Activated CD4-positive, alpha-beta T cell treated with anti-CD3 and anti-CD28 coated beads, Interleukin-2, amount 50 U/mL, for 48 hours (primary cell): ENCODE data around the gene TCAF2.
"Not testable (repeated sequence)": the region's sequence is repeated elsewhere in the genome, so short reads cannot be mapped to it uniquely, and the experiment has no call there.

ENCODE experiments used
- DNase-seq, 2 experiments: peaks; one replicate each; pipeline ENCODE4 v3.0.0-alpha.2; 2020

TCAF2 gene

DNA sequence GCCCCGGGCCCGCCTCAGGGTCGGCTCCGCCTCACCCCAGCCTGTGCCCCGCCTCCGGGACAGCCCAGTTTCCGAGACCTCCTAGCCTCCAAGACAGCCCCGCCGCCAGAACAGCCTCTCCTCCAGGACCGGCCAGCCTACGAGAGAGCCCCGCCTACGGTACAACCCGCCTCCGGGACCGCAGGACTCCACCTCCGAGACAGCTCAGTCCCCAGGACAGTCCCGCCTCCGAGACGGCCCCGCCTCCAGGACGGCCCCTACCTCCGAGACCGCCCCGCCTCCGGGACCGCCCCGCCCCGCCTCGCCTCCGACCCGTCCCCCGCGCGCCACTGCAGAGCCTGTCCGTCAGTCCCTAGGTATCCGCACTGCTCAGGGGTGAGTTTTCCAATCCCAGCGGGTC, at the start of gene TCAF2:
Gene TCAF2 (plus strand): TSS at position 329 of the 400 bp plus-strand sequence.
- DNase-seq, result peak; percentile 84 to 86

DNA sequence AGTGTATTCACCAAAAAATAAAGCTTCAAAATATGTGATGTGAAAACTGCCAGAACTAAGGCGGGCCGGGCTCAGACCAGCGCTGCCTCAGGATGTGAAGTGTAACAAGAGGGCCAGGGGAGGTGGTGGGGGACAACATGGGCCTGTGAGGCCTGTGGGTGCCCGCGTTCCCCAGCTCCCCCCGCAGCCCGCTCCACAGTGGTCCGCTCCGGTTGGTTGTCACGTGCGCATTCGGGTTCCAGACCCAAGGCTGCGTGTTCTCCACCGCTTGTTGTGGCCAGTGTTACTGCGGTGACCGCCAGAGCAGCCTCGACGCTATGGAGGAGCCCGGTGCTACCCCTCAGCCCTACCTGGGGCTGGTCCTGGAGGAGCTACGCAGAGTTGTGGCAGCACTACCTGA, 49.3 kb upstream of the TCAF2 start, which contains the start of gene CTAGE15:
Gene CTAGE15 (plus strand): TSS at position 301 of the 400 bp plus-strand sequence. CDS start 17 bp downstream, at position 318.
- not testable (repeated sequence) for DNase-seq

DNA sequence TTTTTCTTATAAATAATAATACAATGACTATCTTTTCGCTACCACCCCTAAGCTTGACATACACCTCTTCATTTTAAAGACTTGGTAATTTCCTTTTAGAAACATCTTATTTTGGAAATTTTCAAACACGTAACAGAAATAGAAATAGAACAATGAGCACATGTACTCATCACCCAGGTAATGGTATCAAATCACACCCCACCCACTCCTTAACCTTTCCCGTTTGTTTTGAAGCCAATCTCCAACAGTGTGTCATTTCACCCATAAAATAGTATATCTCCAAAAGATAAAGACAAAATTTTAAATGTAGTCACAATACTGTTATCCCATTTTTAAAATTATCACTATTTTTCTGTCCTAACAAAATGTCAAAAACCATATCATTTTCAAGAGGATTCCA, 32.6 kb upstream of the TCAF2 start:
- not testable (repeated sequence) for DNase-seq

DNA sequence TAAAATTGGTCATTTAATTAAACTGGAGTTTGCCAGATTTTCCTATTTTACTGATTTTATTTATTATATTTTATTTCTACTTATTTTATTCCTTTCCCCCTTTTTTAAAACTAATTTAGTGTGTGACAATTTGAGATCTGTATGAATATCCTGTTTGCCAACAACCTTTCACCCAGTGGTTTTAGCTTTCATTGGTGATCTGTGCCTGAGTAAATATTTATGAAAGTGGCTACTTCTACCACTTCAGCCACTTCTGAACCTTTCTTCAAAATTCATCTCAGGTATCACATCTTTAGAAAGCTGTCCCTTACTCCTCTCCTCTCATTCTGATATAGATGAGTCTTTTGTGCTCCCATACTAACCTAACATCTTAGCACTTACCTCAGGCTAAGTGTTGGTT, 30.9 kb upstream of the TCAF2 start:
- DNase-seq, result not testable (repeated sequence)

DNA sequence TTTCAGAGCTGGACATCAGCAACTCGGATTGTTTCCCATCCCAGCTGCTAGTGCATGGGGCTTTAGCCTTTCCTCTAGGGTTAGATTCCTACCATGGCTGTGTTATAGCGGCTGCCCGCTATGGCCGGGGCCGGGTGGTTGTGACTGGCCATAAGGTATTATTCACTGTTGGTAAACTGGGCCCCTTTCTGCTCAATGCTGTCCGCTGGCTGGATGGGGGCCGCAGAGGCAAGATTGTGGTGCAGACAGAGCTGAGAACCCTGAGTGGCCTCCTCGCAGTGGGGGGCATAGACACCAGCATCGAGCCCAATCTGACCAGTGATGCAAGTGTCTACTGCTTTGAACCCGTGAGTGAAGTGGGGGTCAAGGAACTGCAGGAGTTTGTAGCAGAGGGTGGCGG, 22.7 kb upstream of the TCAF2 start:
- DNase-seq, result not testable (repeated sequence)

DNA sequence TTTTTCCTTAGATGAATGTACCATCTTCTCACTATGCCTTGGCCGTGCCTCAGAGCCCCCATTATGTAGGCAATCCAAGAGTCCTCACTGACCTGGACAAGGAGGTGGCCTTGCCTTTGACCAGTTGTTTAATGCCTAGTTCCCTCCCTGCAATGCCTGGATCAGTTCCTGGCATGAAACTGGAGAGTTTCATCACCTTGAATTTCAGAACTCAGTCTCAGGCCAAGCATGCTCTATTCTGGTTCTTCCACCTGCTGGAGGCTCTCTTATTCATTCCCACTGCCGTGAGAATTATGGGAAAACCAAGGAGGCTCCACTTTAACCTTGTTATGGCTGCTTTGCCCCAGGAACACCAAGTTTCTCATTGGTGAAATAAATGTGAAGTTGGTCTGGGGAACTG, 17.2 kb upstream of the TCAF2 start:
- DNase-seq, result not testable (repeated sequence)

DNA sequence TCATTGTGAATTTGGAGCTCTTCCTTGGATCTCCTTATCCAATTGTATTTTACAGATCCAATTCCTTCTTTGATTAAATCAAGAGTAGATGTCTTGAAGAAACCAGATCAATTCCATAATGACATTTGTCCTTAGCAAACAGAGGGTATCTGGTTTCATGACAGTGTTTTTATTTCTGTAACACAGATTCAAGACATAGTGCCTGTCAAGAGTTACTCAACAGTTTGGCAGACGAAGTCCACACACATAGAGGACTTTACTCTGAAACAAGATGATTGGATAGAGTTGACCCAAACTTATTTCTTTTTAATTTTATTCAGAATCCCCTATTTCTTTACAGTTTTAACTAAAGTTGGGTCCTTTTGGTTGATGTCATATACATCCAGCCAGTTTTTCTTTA, 14.7 kb upstream of the TCAF2 start:
- DNase-seq, result not testable (repeated sequence)

DNA sequence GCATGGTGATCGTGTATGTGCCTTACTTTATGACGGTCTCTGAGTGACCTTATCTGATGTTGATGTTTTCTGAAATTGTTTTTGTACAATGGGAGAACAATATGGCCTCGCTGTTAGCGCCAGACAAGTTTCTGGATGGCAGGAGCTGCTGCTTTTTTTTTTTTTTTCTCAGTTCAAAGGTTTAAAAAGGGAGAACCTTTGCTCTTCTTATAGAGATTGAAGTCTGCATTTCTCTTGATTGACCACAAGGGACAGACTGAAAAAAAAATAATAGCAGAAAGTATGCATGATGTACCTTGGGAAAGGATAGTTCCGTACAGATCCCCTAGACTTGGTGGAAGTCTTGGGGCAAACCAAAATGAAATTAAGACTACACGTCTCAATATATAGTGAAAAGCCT, 5.2 kb upstream of the TCAF2 start:
- DNase-seq, result not testable (repeated sequence)

DNA sequence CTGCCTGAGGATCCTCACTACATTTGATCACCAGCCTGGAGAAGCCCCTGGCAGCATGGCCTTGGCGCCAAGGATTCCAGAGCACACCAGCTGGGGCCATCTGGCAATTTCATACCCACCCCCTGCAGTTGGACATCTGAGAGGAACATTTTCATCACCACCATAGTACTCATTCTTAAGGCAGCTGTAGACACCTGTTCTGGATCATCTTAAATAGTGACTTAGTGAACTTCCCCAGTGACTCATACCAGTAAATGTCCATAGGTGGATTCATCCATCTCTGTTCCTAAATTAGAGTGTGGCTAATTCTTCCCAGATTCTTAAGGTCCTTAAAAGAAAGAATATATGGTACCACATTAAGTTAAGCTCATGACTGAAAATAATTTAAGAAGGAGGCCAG, 3.6 kb upstream of the TCAF2 start:
- DNase-seq, result not testable (repeated sequence)

DNA sequence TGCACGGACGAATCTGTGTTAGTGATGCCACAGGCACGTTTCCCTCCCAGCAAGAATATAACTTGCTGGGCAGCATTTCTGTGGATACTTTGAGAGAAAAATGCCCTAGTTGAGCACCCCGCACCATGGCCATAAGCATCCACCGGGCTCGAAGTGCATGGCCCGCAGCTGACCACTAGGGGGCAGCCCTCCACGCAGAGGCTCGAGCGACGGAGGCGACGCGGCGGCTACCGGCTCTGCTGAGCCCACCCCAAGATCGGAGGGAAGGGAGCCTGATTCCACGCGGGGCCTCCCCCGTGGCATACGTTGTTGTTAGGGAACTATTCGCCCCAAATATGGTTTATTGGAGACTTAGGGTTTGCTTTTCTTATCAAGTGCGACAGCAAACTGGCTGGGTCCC, 716 bp upstream of the TCAF2 start:
- peak; percentile 74 to 77 for DNase-seq

DNA sequence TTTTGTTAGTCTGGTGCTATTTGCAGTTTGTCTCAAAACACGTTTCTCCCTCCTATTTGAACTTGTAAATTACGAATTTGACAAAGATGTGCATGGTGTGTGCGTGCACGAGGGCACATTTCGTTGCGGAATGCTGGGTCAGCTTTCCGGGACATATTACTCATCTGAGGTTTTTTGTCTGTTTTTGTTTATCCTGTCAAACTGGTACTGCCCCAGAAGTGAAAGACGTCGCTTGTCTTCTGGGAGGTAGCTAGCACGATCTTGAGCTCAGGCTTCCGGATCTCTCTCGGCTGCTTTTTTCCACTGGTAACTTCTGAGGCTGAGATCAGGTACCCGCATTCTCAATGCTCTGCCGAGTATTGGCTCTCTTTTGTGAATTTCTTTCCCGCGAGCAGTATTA, 401 bp downstream of the TCAF2 start:
- not testable (repeated sequence) for DNase-seq

DNA sequence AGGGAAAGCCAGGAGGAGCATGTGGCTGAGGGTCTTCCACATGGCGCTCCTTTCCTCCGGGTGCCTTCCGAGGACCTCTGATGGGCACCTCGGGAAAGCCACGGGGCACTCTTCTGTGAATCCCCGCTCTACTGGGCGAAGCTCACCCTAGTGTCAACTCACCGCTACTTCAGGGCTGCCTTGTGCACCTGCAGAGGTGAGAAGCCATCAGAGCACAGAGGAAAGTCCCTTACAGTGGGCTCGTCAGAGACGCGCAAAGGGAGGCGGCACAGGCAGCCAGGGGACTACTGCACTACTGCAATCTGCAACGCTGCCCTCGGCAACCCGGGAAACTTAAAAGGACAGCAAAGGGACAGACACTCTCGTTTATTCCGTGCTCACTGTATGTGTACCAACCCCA, 1.4 kb downstream of the TCAF2 start:
- not testable (repeated sequence) for DNase-seq

DNA sequence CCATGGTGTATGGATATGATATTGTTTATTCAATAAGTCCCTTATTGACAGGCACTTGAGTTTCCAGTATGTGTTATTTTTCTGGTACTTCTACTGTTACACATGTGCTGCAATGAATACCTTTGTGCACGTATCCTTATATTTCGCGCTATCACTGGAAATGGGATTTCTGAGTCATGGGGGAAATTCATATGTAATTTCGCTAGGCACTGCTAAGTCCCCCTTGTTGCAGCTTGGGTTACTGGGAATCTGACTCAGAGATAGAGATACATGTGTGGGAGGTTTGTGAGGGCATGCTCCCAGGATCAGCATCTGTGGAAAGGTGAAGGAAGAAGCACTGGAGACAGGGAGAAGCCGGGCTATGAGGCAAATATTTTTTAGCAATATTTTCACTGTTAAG, 9.9 kb downstream of the TCAF2 start:
- not testable (repeated sequence) for DNase-seq

DNA sequence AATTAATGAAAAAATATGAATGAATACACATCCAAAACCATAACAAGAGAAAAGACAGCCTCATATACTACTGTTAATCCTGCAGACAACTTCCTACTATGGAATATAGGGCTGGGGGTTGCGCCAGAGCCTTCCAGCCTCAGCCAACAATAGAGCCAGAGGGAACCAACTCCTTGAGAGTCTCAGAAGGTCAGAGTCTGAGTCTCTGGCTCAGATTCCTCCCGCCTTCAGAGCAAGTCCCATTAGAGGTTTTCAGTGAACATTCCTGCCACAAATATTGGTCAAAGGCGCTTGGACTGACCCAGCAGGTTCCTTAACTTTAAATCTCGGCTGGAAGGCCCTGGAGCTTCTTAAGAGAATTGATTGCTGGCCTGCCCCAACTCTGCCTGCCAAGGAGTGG, 11.7 kb downstream of the TCAF2 start:
- DNase-seq, result not testable (repeated sequence)

DNA sequence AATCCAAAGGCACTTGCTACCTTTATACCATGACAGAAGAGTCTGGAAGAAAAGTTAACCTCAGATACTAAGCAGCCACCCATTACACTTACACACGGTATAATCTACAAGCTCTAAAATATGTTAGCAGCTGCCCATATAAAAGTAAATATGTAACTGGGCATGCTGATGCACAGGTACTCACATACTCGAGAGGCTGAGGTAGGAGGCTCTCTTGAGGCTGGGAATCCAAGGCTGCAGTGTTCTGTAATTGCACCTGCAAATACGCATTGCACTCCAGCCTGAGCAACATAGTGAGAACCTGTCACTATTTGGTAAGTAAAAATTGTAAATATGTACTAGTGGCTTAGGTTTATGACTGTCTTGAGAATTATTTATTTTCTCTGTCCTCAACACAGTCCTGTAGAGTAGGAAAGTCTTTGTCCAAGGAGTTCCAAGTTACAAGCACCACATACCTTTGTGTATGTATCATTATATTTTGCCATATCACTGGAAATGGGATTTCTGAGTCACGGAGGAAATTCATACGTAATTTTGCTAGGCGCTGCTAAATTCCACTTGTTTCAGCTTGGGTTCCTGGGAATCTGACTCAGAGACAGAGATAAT, 12.3 kb downstream of the TCAF2 start:
- not testable (repeated sequence) for DNase-seq

DNA sequence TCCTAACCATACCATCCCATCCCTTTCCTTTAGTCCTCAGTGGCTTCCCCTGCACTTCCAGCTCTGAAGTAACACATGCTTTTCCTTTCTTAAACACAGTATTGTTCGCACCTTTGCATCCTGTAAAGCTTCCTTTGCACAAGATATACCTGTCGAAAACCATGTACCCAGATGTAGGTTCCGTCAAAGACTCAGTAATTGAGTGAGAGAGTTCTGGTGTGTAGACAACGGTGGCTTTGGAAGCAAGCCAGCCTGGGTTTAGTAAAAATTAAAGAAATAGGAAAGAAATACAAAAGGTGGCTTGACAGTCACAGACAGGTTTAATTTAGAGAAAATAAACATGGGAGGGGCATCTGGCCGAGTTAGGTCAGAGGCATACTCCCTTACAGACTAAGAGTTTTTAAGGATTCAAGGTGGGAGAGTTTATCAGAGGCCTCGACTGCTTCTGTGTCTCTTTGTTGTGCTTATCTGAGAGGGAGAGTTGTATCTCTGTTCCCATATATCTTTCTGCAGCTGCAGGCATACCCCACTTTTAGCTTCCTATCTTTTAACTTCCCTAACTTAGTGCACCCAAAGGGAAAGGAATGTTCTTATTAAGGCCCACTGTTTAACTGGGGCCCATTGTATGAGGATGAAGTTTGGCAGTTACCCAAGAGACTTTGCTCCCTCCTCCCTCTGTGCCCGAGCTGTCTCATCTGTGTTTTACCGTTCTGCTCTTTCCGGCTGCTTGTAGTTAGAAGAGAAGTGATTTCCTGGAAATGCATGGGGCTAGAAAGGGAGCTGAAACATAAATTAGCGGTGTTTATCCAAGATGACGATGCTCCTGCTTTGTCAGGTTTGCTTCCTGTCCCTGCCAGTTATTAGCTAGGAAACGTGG, 14.8 kb downstream of the TCAF2 start:
- DNase-seq, result not testable (repeated sequence)

DNA sequence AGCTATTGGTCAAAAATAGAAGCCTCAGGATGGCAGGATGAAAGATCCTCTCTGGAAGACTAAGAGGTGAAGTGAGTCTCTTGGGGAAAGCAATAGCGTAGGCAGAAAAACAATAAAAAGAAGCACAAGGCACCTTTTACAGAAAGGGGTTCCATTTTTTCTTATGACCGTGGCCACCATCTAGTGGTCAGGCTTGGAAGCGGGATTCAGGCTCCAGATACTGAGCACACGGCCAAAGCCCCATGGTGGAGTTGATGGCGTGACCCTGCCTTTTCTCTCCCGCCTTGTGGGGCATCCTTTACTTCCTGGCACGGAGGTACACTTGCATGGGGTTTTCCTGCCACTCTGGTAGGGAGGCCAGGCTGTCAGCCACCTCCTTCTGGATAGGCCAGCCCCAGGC, 18.6 kb downstream of the TCAF2 start:
- DNase-seq, result not testable (repeated sequence)

DNA sequence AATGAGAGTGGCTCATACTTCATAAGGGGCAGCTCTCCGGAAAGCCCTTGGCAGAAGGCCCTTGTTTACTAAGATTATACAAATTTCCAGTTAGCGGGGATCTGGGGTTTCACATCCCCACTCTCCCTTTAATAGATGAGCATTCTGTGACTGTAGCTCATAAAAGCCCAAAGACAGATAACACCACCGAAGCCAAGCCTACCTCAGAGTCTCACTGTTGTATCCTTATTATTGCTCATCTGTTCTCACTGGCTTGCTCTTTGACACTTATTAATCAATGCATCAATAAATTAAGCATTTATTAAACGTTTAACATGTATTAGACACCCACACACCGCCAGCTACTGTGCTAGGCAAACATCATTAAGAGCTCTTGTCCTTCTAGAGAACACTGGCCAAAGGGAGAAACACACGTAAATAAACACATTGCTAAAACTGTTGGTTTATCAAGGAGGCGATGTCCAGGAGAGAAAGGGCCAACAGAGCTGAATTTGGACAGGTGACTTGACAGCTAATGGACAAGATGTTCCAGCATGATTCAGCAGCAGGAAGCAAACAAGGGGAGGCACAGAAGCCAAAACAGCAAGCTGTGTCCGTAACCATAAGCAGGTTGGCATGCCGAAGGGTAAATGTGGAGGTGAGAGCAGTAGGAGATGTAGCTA, 19.9 kb downstream of the TCAF2 start:
- not testable (repeated sequence) for DNase-seq

DNA sequence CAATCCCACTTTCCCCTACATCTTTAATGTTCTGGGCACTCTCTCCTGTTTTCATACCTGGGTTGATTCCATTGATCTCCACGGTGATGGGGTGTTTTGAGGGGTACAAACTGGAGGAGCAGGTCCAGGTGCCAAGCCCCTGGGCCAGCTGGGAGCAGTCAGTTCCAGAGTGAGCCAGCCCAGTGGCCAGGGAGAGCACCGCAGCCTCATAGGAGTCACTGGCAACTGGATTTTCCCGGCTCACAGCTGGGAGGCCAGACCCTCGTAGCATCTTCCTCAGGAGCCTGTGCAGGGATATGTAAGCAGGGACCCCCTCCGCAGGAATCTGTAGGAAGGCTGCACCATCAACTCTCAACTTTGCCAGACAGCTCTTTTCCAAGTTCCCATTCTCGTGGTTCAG, 25.8 kb downstream of the TCAF2 start:
- DNase-seq, result not testable (repeated sequence)

DNA sequence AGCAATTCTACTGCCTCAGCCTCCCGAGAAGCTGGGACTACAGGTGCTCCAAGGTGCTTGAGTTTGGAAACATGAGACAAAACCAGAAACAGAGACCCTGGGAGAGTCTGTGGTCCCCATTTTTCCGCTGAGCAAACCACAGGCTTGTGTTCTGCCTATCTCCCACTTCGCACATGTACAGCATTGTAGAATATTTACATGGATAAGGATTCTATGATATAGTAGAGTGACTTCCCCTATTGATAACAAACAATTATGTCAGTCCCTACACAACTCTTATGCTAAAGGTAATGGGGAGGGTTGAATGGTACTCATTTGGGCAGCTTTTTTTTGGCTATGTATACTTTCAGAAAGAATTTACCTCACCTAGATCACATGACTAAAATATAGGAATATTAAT, 29.1 kb downstream of the TCAF2 start:
- not testable (repeated sequence) for DNase-seq

DNA sequence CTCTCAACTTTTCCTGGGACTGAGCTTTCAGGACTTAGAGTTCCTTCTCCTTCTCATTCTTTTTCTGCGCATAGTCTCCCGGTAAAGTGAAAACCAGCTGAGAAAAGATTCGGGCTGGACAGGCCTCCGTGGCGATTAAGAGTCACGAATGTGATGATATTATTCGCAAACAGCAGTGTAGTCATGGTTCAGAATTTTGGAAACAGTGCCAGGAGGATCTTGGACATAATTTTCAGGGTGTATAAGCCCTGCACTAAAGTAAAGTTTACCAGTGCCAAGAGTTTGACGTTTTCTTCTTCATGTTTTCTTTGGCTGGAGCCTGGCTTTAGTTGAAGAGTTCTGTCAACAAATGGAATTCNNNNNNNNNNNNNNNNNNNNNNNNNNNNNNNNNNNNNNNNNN, 29.7 kb downstream of the TCAF2 start:
- not testable (repeated sequence) for DNase-seq
